Measurements from ENCODE around the gene DIP2A. TPM values are rescaled to one million over a fixed set of nuclear protein-coding genes. Genes with fewer than 3 reads are reported as not detected.

The DIP2A gene
- total and polyA plus RNA-seq, 2 of the 8 experiments (the other 6 are each of a cell fraction or from before 2014, with no cell fraction given), result 16.0 to 27.1 TPM

DNA sequence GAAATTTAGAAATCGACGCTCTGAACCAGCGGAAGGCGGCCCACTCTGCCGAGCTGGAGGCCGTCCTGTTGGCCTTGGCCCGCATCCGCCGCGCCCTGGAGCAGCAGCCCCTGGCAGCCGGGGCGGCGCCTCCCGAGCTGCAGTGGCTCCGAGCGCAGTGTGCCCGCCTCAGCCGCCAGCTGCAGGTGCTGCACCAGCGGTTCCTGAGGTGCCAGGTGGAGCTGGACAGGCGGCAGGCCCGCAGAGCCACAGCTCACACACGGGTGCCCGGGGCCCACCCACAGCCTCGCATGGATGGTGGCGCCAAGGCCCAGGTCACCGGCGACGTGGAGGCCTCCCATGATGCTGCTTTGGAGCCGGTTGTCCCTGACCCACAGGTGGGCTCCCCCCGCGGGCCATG, 47.0 kb upstream of the DIP2A start:
- Histone ChIP-seq H2AFZ (ENCODE audit: low read length) (no peak overlapping the region), H2BK20ac (ENCODE audit: low read length) (no peak overlapping the region), H3K27me3 (replicated peaks in 1 of 4; ENCODE audit: control insufficient read depth in 3 of 4, extremely low read depth in 1 of 4, insufficient read depth in 3 of 4, low read length in 3 of 4) (no peaks in the 10 kb centered on the region), H4K20me1 (replicated peaks in 1 of 2; ENCODE audit: control insufficient read depth in 1 of 2, insufficient read depth in 2 of 2, low read length in 2 of 2) (no peaks in the 10 kb centered on the region), H3K79me1 (ENCODE audit: low read depth, low read length) (no peaks in the 10 kb centered on the region; the same call in 1 of the 2 replicates), H3K18ac (ENCODE audit: extremely low read depth, low read length) (no peak overlapping the region), H3K23me2 (ENCODE audit: low read depth, low read length) (no peaks in the 10 kb centered on the region), H3K23ac (ENCODE audit: insufficient read length) (no peak overlapping the region), H4K91ac (replicated peaks; ENCODE audit: insufficient read length, low read length) (no peak overlapping the region), H2BK5ac (ENCODE audit: low read depth, low read length) (peak overlapping the region; percentile 71; the same call in 1 of the 2 replicates), H3K4me2 (ENCODE audit: insufficient read depth in 1 of 2, low read depth in 2 of 2, low read length in 2 of 2) (no peak overlapping the region), H2BK12ac (ENCODE audit: low read depth, low read length) (no peak overlapping the region), H4K5ac (ENCODE audit: insufficient read length, low read depth, low read length) (no peak overlapping the region), H3K4me3 (ENCODE audit: extremely low read depth in 1 of 4, insufficient read depth in 2 of 4, low read depth in 3 of 4, low read length in 4 of 4) (no peak overlapping the region), H3K9me3 (ENCODE audit: insufficient read depth in 2 of 2, low read depth in 1 of 2, low read length in 1 of 2) (no peaks in the 10 kb centered on the region), H3K56ac (replicated peaks; ENCODE audit: insufficient read length, low read depth, low read length) (no peak overlapping the region), H3K4ac (replicated peaks; ENCODE audit: insufficient read length, low read depth, low read length) (no peak overlapping the region), H3K79me2 (ENCODE audit: control insufficient read depth in 1 of 2, insufficient read depth in 2 of 2, low read length in 2 of 2) (no peaks in the 10 kb centered on the region), H3K9ac (replicated peaks in 1 of 4; ENCODE audit: extremely low read depth in 1 of 4, low read depth in 3 of 4, low read length in 3 of 4) (no peak overlapping the region), H3K36me3 (ENCODE audit: control insufficient read depth in 2 of 4, insufficient read depth in 4 of 4, low read length in 3 of 4) (peaks cover 0 to 17% (median 6%) of the 10 kb centered on the region in 4 experiments; a peak in 6 of 8 replicates), H4K8ac (ENCODE audit: extremely low read depth, insufficient read depth, low read length) (peak overlapping the region; percentile 15; the same call in 1 of the 2 replicates), H2BK120ac (replicated peaks; ENCODE audit: low read depth, low read length) (no peak overlapping the region), H3K4me1 (replicated peaks in 1 of 4; ENCODE audit: control insufficient read depth in 3 of 4, insufficient read depth in 4 of 4, low read length in 3 of 4) (peaks cover 3 to 10% (median 6%) of the 10 kb centered on the region in 4 experiments), H2AK5ac (ENCODE audit: low read depth, low read length) (no peak overlapping the region), H3K14ac (ENCODE audit: insufficient read length) (no peak overlapping the region), H2BK15ac (ENCODE audit: low read length) (no peak overlapping the region), H3K27ac (ENCODE audit: low read depth, low read length) (peak overlapping the region; percentile 44; the same call in 1 of the 2 replicates)
- CTCF ChIA-PET (ENCODE audit: partially characterized antibody), result interaction anchor here (0.6 to 1.6 kb wide), 7 partner anchors 9 to 97 kb away, joined by 3 to 6 read pairs (median 3); a partner anchor contains a TSS
- 94% methylated on average over 25 of the region's 31 CpGs; no CpG with 5 or more reads in 1 of the 2 experiments for WGBS, 2 experiments (ENCODE audit: extremely low coverage in 1 of 2, insufficient coverage in 1 of 2, insufficient read length in 1 of 2, insufficient replicate concordance in 2 of 2, low coverage in 1 of 2, low lambda C conversion rate in 2 of 2, missing lambda C conversion rate in 1 of 2)
- FAIRE-seq (no peak), DNase-seq (ENCODE audit: low read depth in 1 of 2, low spot score in 2 of 2) (no peak)
- POLR2A ChIA-PET (ENCODE audit: partially characterized antibody), result interaction anchor here (0.7 to 2.5 kb wide), 5 partner anchors 10 to 114 kb away, joined by 3 to 7 read pairs (median 4); no protein-coding TSS in a partner anchor
- no peak for TF ChIP-seq SIRT6 (IDR thresholded peaks at IDR 0.05; ENCODE audit: low read length)
- TF ChIP-seq, protein P1, sequence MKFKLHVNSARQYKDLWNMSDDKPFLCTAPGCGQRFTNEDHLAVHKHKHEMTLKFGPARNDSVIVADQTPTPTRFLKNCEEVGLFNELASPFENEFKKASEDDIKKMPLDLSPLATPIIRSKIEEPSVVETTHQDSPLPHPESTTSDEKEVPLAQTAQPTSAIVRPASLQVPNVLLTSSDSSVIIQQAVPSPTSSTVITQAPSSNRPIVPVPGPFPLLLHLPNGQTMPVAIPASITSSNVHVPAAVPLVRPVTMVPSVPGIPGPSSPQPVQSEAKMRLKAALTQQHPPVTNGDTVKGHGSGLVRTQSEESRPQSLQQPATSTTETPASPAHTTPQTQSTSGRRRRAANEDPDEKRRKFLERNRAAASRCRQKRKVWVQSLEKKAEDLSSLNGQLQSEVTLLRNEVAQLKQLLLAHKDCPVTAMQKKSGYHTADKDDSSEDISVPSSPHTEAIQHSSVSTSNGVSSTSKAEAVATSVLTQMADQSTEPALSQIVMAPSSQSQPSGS (IDR thresholded peaks at IDR 0.05; ENCODE audit: low read length), result no peak
- TF ChIP-seq, protein P2, sequence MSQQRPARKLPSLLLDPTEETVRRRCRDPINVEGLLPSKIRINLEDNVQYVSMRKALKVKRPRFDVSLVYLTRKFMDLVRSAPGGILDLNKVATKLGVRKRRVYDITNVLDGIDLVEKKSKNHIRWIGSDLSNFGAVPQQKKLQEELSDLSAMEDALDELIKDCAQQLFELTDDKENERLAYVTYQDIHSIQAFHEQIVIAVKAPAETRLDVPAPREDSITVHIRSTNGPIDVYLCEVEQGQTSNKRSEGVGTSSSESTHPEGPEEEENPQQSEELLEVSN (IDR thresholded peaks at IDR 0.05), result no peak
- no peak for TF ChIP-seq TEAD4 (IDR thresholded peaks at IDR 0.05; ENCODE audit: low read depth, low read length)
- no peak for TF ChIP-seq EGR1 (IDR thresholded peaks at IDR 0.05; ENCODE audit: borderline replicate concordance, low read depth, low read length)
- no peak for TF ChIP-seq CREB1 (IDR thresholded peaks at IDR 0.05)
- no peak for TF ChIP-seq JUN (IDR thresholded peaks at IDR 0.05; ENCODE audit: low read depth, low read length)
- TF ChIP-seq, protein P3, sequence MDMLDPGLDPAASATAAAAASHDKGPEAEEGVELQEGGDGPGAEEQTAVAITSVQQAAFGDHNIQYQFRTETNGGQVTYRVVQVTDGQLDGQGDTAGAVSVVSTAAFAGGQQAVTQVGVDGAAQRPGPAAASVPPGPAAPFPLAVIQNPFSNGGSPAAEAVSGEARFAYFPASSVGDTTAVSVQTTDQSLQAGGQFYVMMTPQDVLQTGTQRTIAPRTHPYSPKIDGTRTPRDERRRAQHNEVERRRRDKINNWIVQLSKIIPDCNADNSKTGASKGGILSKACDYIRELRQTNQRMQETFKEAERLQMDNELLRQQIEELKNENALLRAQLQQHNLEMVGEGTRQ (IDR thresholded peaks at IDR 0.05; ENCODE audit: low read length), result no peak
- no peak for TF ChIP-seq SAP30 (IDR thresholded peaks at IDR 0.05; ENCODE audit: insufficient read depth, insufficient replicate concordance, low read length)
- no peak for TF ChIP-seq SUZ12 (IDR thresholded peaks at IDR 0.05; ENCODE audit: low read length)
